Naive thymus-derived CD8-positive, alpha-beta T cell (primary cell): ENCODE measurements around the gene SUZ12. TPM values are rescaled to one million over a fixed set of nuclear protein-coding genes. Genes with fewer than 3 reads are reported as not detected.
"Not testable (repeated sequence)": the region's sequence is repeated elsewhere in the genome, so short reads cannot be mapped to it uniquely, and the experiment has no call there.

Experiments
- ATAC-seq, 2 donors: fragments of 150-1000 bp; cut with Tn5 transposase in 1 of 2; sonication (Bioruptor Pico), chemical (Tn5 transposase) in 1 of 2; 1 replicate in 1 of 2; 2 replicates in 1 of 2; pipeline ENCODE4 v1.10.0; 2021; ENCODE audit warnings: mild to moderate bottlenecking in 2 of 2, moderate library complexity in 2 of 2
- POLR2A ChIA-PET: fragments of 350-600 bp; sonication (Branson Sonifier 250); formaldehyde crosslinking; loops from one replicate; lab custom pipeline; 2021; ENCODE audit warnings: antibody characterized with exemption; lab: Charles Lee
- DNase-seq, 10 donors: peaks; one replicate each; pipeline versions ENCODE4 v3.0.0 to v3.0.0-alpha.2; 2020 to 2022
- H3K27ac Mint-ChIP-seq, 10 donors: one replicate each; pipeline ENCODE4 v1.8.0; 2020 to 2022; ENCODE audit warnings: mild to moderate bottlenecking in 10 of 10, mixed read lengths in 10 of 10, moderate library complexity in 4 of 10, inconsistent platforms in 1 of 10
- H3K27me3 Mint-ChIP-seq, 5 donors: one replicate each; pipeline ENCODE4 v1.8.0; 2021 to 2022; ENCODE audit warnings: mixed read lengths in 5 of 5
- H3K36me3 Mint-ChIP-seq, 3 donors: one replicate each; pipeline ENCODE4 v1.8.0; 2020 to 2022; ENCODE audit warnings: mixed read lengths in 3 of 3, mild to moderate bottlenecking in 2 of 3, inconsistent platforms in 1 of 3
- H3K4me1 Mint-ChIP-seq, 4 donors: one replicate each; pipeline ENCODE4 v1.8.0; 2021 to 2022; ENCODE audit warnings: mixed read lengths in 4 of 4
- H3K4me3 Mint-ChIP-seq, 10 donors: one replicate each; pipeline ENCODE4 v1.8.0; 2020 to 2022; ENCODE audit warnings: mild to moderate bottlenecking in 10 of 10, mixed read lengths in 10 of 10, moderate library complexity in 6 of 10, inconsistent platforms in 1 of 10
- H3K9me3 Mint-ChIP-seq, 9 donors: one replicate each; pipeline ENCODE4 v1.8.0; 2020 to 2022; ENCODE audit warnings: mixed read lengths in 9 of 9, mild to moderate bottlenecking in 3 of 9, inconsistent platforms in 1 of 9, moderate library complexity in 1 of 9
- polyA plus RNA-seq, 3 donors: library from polyadenylated mRNA; unstranded; fragments of 300-500 nt; fragmentation: Illumina TruSeq; gene quantifications; one replicate each; pipeline ENCODE4 v1.2.3, GENCODE V29; 2021
- total RNA-seq, 8 experiments: library from RNA in 2 of 8; stranded (reverse) in 2 of 8; gene quantifications; one replicate each; pipeline ENCODE4 v1.2.3 and lab custom pipeline; 2021 to 2026

SUZ12 gene
- 10 to 100 TPM; 39.1 to 40.0 TPM for total RNA-seq
- polyA plus RNA-seq = 10 to 100 TPM; 17.9 to 20.3 (median 19.7) TPM
- total RNA-seq (lab: John Stamatoyannopoulos, UW) = 70.4 to 116 (median 98.1) reads per million in 6 experiments

- DNase-seq (peak; percentile 74 to 90 (median 87)), ATAC-seq (peak; percentile 94 to 95)
- not testable (repeated sequence) for H3K9me3 Mint-ChIP-seq, H3K27me3 Mint-ChIP-seq
- POLR2A ChIA-PET = interaction anchor here (0.6 to 2.0 kb wide), 6 partner anchors 21 to 449 kb away, joined by 3 to 12 read pairs (median 3); partner anchors contain the start of genes LRRC37B and UTP6
- H3K4me3 Mint-ChIP-seq = peak within 1 kb of the TSS; percentile 81 to 95 (median 89)
- peaks cover 0 to 16% (median 2%) of the 10 kb centered on the region in 3 donors for H3K36me3 Mint-ChIP-seq
- peaks cover 0 to 24% (median 15%) of the 10 kb centered on the region in 4 donors for H3K4me1 Mint-ChIP-seq
- H3K27ac Mint-ChIP-seq = peak within 1 kb of the TSS in 9 of 10 donors; percentile 71 to 95 (median 95)
Observed at GRCh38 chr17:31936615-31937609, at the start of gene SUZ12. Gene SUZ12 (plus strand): TSS chr17:31937007. CDS start chr17:31937247, 240 bp downstream.

- Mint-ChIP-seq H3K36me3 (peaks cover 4 to 96% (median 32%) of the 10 kb centered on the region in 3 donors), H3K9me3 (no peaks in the 10 kb centered on the region), H3K4me3 (peak overlapping the region in 1 of 10 donors; percentile 53), H3K4me1 (peaks cover 0 to 22% (median 0%) of the 10 kb centered on the region in 4 donors), H3K27ac (peak overlapping the region in 4 of 10 donors; percentile 4 to 78 (median 34)), H3K27me3 (no peaks in the 10 kb centered on the region)
- POLR2A ChIA-PET = no interaction called here
- DNase-seq (no peak), ATAC-seq (no peak)
Observed at GRCh38 chr17:31888124-31888523, 48.7 kb upstream of the SUZ12 start.

GRCh38 chr17:31900877-31901276 is 35.9 kb upstream of the SUZ12 start:
- DNase-seq = no peak
- Mint-ChIP-seq H3K27ac (no peak overlapping the region), H3K9me3 (no peaks in the 10 kb centered on the region), H3K4me3 (no peak overlapping the region), H3K36me3 (peaks cover 0 to 32% (median 8%) of the 10 kb centered on the region in 3 donors), H3K27me3 (no peaks in the 10 kb centered on the region), H3K4me1 (peaks cover 0 to 27% (median 8%) of the 10 kb centered on the region in 4 donors)
- POLR2A ChIA-PET = interaction anchor here (0.6 to 3.5 kb wide), 4 partner anchors 9 to 892 kb away, joined by 3 to 12 read pairs (median 4); partner anchors contain the start of genes C17orf75 and SUZ12
- ATAC-seq = no peak

GRCh38 chr17:31902693-31903092 is 34.1 kb upstream of the SUZ12 start:
- Mint-ChIP-seq H3K4me1 (peaks cover 6 to 26% (median 11%) of the 10 kb centered on the region in 4 donors), H3K27ac (peak overlapping the region in 2 of 10 donors; percentile 50 to 86), H3K9me3 (no peaks in the 10 kb centered on the region), H3K4me3 (peak overlapping the region in 4 of 10 donors; percentile 24 to 47 (median 36)), H3K27me3 (peaks cover 0 to 8% (median 0%) of the 10 kb centered on the region in 5 donors), H3K36me3 (peaks cover 0 to 15% (median 3%) of the 10 kb centered on the region in 3 donors)
- POLR2A ChIA-PET = interaction anchor here (3.5 kb wide), 1 partner anchor 35 kb away, joined by 12 read pairs; the partner anchor contains the start of gene SUZ12
- DNase-seq (no peak), ATAC-seq (no peak)

GRCh38 chr17:31903401-31903800 is 33.4 kb upstream of the SUZ12 start:
- Mint-ChIP-seq H3K36me3 (peaks cover 0 to 8% (median 0%) of the 10 kb centered on the region in 3 donors), H3K4me1 (peaks cover 6 to 22% (median 10%) of the 10 kb centered on the region in 4 donors), H3K4me3 (no peak overlapping the region), H3K27me3 (peaks cover 0 to 8% (median 0%) of the 10 kb centered on the region in 5 donors), H3K9me3 (no peaks in the 10 kb centered on the region), H3K27ac (no peak overlapping the region)
- ATAC-seq (no peak), DNase-seq (no peak)
- POLR2A ChIA-PET = interaction anchor here (3.5 kb wide), 1 partner anchor 34 kb away, joined by 12 read pairs; the partner anchor contains the start of gene SUZ12

- POLR2A ChIA-PET = no interaction called here
- Mint-ChIP-seq H3K27me3 (peaks cover 8 to 23% (median 10%) of the 10 kb centered on the region in 5 donors), H3K9me3 (no peaks in the 10 kb centered on the region), H3K4me3 (no peak overlapping the region), H3K27ac (peak overlapping the region in 3 of 10 donors; percentile 8 to 52 (median 21)), H3K4me1 (peaks cover 2 to 13% (median 6%) of the 10 kb centered on the region in 4 donors), H3K36me3 (no peaks in the 10 kb centered on the region)
- ATAC-seq = peak; percentile 86 to 98
- peak in 6 of 10 donors; percentile 2 to 45 (median 18) for DNase-seq
Observed at GRCh38 chr17:31907342-31907962, 29.4 kb upstream of the SUZ12 start.

- Mint-ChIP-seq H3K27ac (no peak overlapping the region), H3K36me3 (no peaks in the 10 kb centered on the region), H3K4me3 (no peak overlapping the region), H3K9me3 (no peaks in the 10 kb centered on the region), H3K27me3 (peaks cover 8 to 23% (median 10%) of the 10 kb centered on the region in 5 donors), H3K4me1 (peaks cover 2 to 8% (median 6%) of the 10 kb centered on the region in 4 donors)
- ATAC-seq (no peak), DNase-seq (no peak)
- POLR2A ChIA-PET = no interaction called here
Observed at GRCh38 chr17:31908386-31908785, 28.4 kb upstream of the SUZ12 start.

- H3K27ac Mint-ChIP-seq, DNase-seq, H3K9me3 Mint-ChIP-seq, H3K36me3 Mint-ChIP-seq, H3K4me1 Mint-ChIP-seq, POLR2A ChIA-PET, H3K4me3 Mint-ChIP-seq: not testable (repeated sequence)
- peak in 1 of 2 donors; percentile 39 for ATAC-seq
- peaks cover 14 to 33% (median 25%) of the 10 kb centered on the region in 5 donors for H3K27me3 Mint-ChIP-seq
Observed at GRCh38 chr17:31912705-31913104, 24.1 kb upstream of the SUZ12 start.

GRCh38 chr17:31915456-31916100 is 21.2 kb upstream of the SUZ12 start:
- no peak overlapping the region for H3K27ac Mint-ChIP-seq
- H3K9me3 Mint-ChIP-seq = no peaks in the 10 kb centered on the region
- peaks cover 13 to 47% (median 34%) of the 10 kb centered on the region in 5 donors for H3K27me3 Mint-ChIP-seq
- peaks cover 0 to 3% (median 2%) of the 10 kb centered on the region in 4 donors for H3K4me1 Mint-ChIP-seq
- POLR2A ChIA-PET = interaction anchor here (0.6 kb wide), 1 partner anchor 21 kb away, joined by 3 read pairs; the partner anchor contains the start of gene SUZ12
- H3K36me3 Mint-ChIP-seq = peaks cover 0 to 8% (median 0%) of the 10 kb centered on the region in 3 donors
- no peak overlapping the region for H3K4me3 Mint-ChIP-seq
- no peak for DNase-seq
- ATAC-seq = no peak

- Mint-ChIP-seq H3K27ac (no peak overlapping the region), H3K27me3 (peaks cover 13 to 46% (median 33%) of the 10 kb centered on the region in 5 donors), H3K9me3 (no peaks in the 10 kb centered on the region), H3K36me3 (peaks cover 0 to 8% (median 0%) of the 10 kb centered on the region in 3 donors), H3K4me1 (peaks cover 0 to 3% (median 2%) of the 10 kb centered on the region in 4 donors), H3K4me3 (no peak overlapping the region)
- POLR2A ChIA-PET = interaction anchor here (0.6 kb wide), 1 partner anchor 20 kb away, joined by 3 read pairs; the partner anchor contains the start of gene SUZ12
- ATAC-seq (no peak), DNase-seq (no peak)
Observed at GRCh38 chr17:31916491-31917064, 20.2 kb upstream of the SUZ12 start.

GRCh38 chr17:31917065-31917529 is 19.7 kb upstream of the SUZ12 start:
- Mint-ChIP-seq H3K4me1 (peaks cover 0 to 2% (median 2%) of the 10 kb centered on the region in 4 donors), H3K27me3 (peaks cover 9 to 43% (median 30%) of the 10 kb centered on the region in 5 donors), H3K9me3 (no peaks in the 10 kb centered on the region), H3K4me3 (no peak overlapping the region), H3K36me3 (peaks cover 0 to 8% (median 0%) of the 10 kb centered on the region in 3 donors), H3K27ac (no peak overlapping the region)
- POLR2A ChIA-PET = no interaction called here
- DNase-seq (peak in 1 of 10 donors; percentile 9), ATAC-seq (peak in 1 of 2 donors; percentile 66)
